ENCODE data around the gene BSG. TPM values are rescaled to one million over a fixed set of nuclear protein-coding genes. Genes with fewer than 3 reads are reported as not detected.

BSG gene
- total and polyA plus RNA-seq, 2 donors (not counting 1 experiment from before 2014, with no cell fraction given): 246 to 325 TPM

DNA sequence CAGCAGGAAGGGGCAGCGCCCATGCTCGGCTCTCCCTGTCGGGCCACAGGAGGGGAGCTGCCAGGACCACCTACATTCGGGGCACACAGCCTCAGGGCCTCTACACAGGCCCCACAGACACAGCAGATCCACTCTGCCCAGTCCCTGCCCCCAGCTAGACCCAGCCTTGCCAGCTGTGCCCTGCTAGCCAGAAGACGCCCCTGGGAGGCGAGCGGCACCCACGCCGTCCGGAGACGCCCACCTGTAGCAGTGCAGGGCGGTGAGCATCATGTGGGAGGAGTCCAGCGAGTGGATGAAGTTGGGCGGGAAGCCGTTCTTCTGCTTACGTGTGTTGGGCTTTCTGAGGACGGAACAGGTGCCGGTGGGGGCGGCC, 45.8 kb downstream of the BSG start:
- DNase-seq (ENCODE audit: low read depth in 2 of 2): no peak
- Histone ChIP-seq H4K20me1 (ENCODE audit: control insufficient read depth, extremely low read depth, insufficient read depth, low read length) (no peaks in the 10 kb centered on the region), H2AFZ (ENCODE audit: low read length) (no peak overlapping the region), H3K9me3 (ENCODE audit: control insufficient read depth, insufficient read depth, low read depth, low read length) (no peaks in the 10 kb centered on the region), H3K9ac (ENCODE audit: insufficient read depth, low read length) (no peak overlapping the region), H3K27me3 (ENCODE audit: control insufficient read depth, insufficient read depth, low read length) (no peaks in the 10 kb centered on the region), H3K4me1 (ENCODE audit: control insufficient read depth, extremely low read depth, insufficient read depth, low read length) (no peaks in the 10 kb centered on the region), H3K79me2 (ENCODE audit: control insufficient read depth, insufficient read depth, low read length) (no peaks in the 10 kb centered on the region), H3K36me3 (ENCODE audit: control insufficient read depth, insufficient read depth, low read length) (peaks cover 8% of the 10 kb centered on the region), H3K4me3 (replicated peaks in 1 of 4; ENCODE audit: control extremely low read depth in 1 of 4, insufficient read depth in 1 of 4, low read depth in 3 of 4, low read length in 4 of 4) (no peak overlapping the region), H3K4me2 (ENCODE audit: extremely low read depth, insufficient read depth, low read length) (no peak overlapping the region), H3K27ac (ENCODE audit: insufficient read depth, low read length) (no peak overlapping the region)
- no peak for TF ChIP-seq EZH2 (IDR thresholded peaks at IDR 0.05; ENCODE audit: low read length, missing control alignments)
- TF ChIP-seq, protein P1, sequence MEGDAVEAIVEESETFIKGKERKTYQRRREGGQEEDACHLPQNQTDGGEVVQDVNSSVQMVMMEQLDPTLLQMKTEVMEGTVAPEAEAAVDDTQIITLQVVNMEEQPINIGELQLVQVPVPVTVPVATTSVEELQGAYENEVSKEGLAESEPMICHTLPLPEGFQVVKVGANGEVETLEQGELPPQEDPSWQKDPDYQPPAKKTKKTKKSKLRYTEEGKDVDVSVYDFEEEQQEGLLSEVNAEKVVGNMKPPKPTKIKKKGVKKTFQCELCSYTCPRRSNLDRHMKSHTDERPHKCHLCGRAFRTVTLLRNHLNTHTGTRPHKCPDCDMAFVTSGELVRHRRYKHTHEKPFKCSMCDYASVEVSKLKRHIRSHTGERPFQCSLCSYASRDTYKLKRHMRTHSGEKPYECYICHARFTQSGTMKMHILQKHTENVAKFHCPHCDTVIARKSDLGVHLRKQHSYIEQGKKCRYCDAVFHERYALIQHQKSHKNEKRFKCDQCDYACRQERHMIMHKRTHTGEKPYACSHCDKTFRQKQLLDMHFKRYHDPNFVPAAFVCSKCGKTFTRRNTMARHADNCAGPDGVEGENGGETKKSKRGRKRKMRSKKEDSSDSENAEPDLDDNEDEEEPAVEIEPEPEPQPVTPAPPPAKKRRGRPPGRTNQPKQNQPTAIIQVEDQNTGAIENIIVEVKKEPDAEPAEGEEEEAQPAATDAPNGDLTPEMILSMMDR (conservative IDR thresholded peaks at IDR 0.05 in 1 of 2, IDR thresholded peaks at IDR 0.05 in 1 of 2; ENCODE audit: low read depth in 1 of 2, low read length in 2 of 2): no peak

- H3K36me3 ChIP-seq (ENCODE audit: control insufficient read depth, insufficient read depth, low read length): peaks cover 10% of the 10 kb centered on the region
- H3K9me3 ChIP-seq (ENCODE audit: control insufficient read depth, insufficient read depth, low read depth, low read length): no peaks in the 10 kb centered on the region
- DNase-seq (ENCODE audit: low read depth in 2 of 2): no peak
- TF ChIP-seq, protein P1 (conservative IDR thresholded peaks at IDR 0.05 in 1 of 2, IDR thresholded peaks at IDR 0.05 in 1 of 2; ENCODE audit: low read depth in 1 of 2, low read length in 2 of 2): no peak
- no peak for TF ChIP-seq EZH2 (IDR thresholded peaks at IDR 0.05; ENCODE audit: low read length, missing control alignments)
- H4K20me1 ChIP-seq (ENCODE audit: control insufficient read depth, extremely low read depth, insufficient read depth, low read length): no peaks in the 10 kb centered on the region
- H3K27me3 ChIP-seq (ENCODE audit: control insufficient read depth, insufficient read depth, low read length): no peaks in the 10 kb centered on the region
- H3K4me1 ChIP-seq (ENCODE audit: control insufficient read depth, extremely low read depth, insufficient read depth, low read length): no peaks in the 10 kb centered on the region
- no peak overlapping the region for H3K4me2 ChIP-seq (ENCODE audit: extremely low read depth, insufficient read depth, low read length)
- H2AFZ ChIP-seq (ENCODE audit: low read length): no peak overlapping the region
- H3K27ac ChIP-seq (ENCODE audit: insufficient read depth, low read length): no peak overlapping the region
- H3K9ac ChIP-seq (ENCODE audit: insufficient read depth, low read length): no peak overlapping the region
- H3K4me3 ChIP-seq (replicated peaks in 1 of 4; ENCODE audit: control extremely low read depth in 1 of 4, insufficient read depth in 1 of 4, low read depth in 3 of 4, low read length in 4 of 4): no peak overlapping the region
- H3K79me2 ChIP-seq (ENCODE audit: control insufficient read depth, insufficient read depth, low read length): no peaks in the 10 kb centered on the region
Observed at GRCh38 chr19:618674-619285, 46.4 kb downstream of the BSG start.

GRCh38 chr19:619286-620002, 47.0 kb downstream of the BSG start:
- no peaks in the 10 kb centered on the region for H3K4me1 ChIP-seq (ENCODE audit: control insufficient read depth, extremely low read depth, insufficient read depth, low read length)
- H3K4me2 ChIP-seq (ENCODE audit: extremely low read depth, insufficient read depth, low read length): no peak overlapping the region
- H3K36me3 ChIP-seq (ENCODE audit: control insufficient read depth, insufficient read depth, low read length): peaks cover 12% of the 10 kb centered on the region
- H3K9ac ChIP-seq (ENCODE audit: insufficient read depth, low read length): no peak overlapping the region
- H3K27ac ChIP-seq (ENCODE audit: insufficient read depth, low read length): no peak overlapping the region
- no peak for DNase-seq (ENCODE audit: low read depth in 2 of 2)
- H4K20me1 ChIP-seq (ENCODE audit: control insufficient read depth, extremely low read depth, insufficient read depth, low read length): no peaks in the 10 kb centered on the region
- H3K4me3 ChIP-seq (replicated peaks in 1 of 4; ENCODE audit: control extremely low read depth in 1 of 4, insufficient read depth in 1 of 4, low read depth in 3 of 4, low read length in 4 of 4): no peak overlapping the region
- TF ChIP-seq, protein P1 (conservative IDR thresholded peaks at IDR 0.05 in 1 of 2, IDR thresholded peaks at IDR 0.05 in 1 of 2; ENCODE audit: low read depth in 1 of 2, low read length in 2 of 2): no peak
- no peak for TF ChIP-seq EZH2 (IDR thresholded peaks at IDR 0.05; ENCODE audit: low read length, missing control alignments)
- H3K79me2 ChIP-seq (ENCODE audit: control insufficient read depth, insufficient read depth, low read length): no peaks in the 10 kb centered on the region
- no peaks in the 10 kb centered on the region for H3K9me3 ChIP-seq (ENCODE audit: control insufficient read depth, insufficient read depth, low read depth, low read length)
- H3K27me3 ChIP-seq (ENCODE audit: control insufficient read depth, insufficient read depth, low read length): no peaks in the 10 kb centered on the region
- H2AFZ ChIP-seq (ENCODE audit: low read length): no peak overlapping the region
